Stomach smooth muscle (tissue), 2 donors: ENCODE results near the gene PPP2R5C.

ENCODE experiments used
- H3K27ac ChIP-seq: one replicate; pipeline ENCODE4 v1.7.0; 2013; ENCODE audit warnings: mild to moderate bottlenecking, low read length, inconsistent platforms
- H3K27me3 ChIP-seq, 2 donors: one replicate each; pipeline ENCODE4 v1.7.0; 2013; ENCODE audit warnings: low read length in 2 of 2; ENCODE audit not compliant: insufficient read depth in 2 of 2, control insufficient read depth in 1 of 2
- H3K36me3 ChIP-seq, 2 donors: one replicate each; pipeline ENCODE4 v1.7.0; 2013; ENCODE audit warnings: low read length in 2 of 2; ENCODE audit not compliant: control insufficient read depth in 2 of 2, insufficient read depth in 2 of 2
- H3K4me1 ChIP-seq: one replicate; pipeline ENCODE4 v1.7.0; 2013; ENCODE audit warnings: low read length; ENCODE audit not compliant: control insufficient read depth, insufficient read depth
- H3K4me3 ChIP-seq, 2 donors: one replicate each; pipeline ENCODE4 v1.7.0; 2013; ENCODE audit warnings: low read length in 2 of 2
- H3K9ac ChIP-seq, 2 donors: one replicate each; pipeline ENCODE4 v1.7.0; 2013; ENCODE audit warnings: low read length in 2 of 2, mild to moderate bottlenecking in 1 of 2
- H3K9me3 ChIP-seq, 2 donors: one replicate each; pipeline ENCODE4 v1.7.0; 2013; ENCODE audit warnings: low read length in 2 of 2; ENCODE audit not compliant: control insufficient read depth in 2 of 2
- donor health status: healthy.
- donor health status: Pancreatic carcinoma.

Gene PPP2R5C

GRCh38 chr14:101819251-101819990 is 57.9 kb downstream of the PPP2R5C start:
- no peak overlapping the region for H3K4me3 ChIP-seq
- no peaks in the 10 kb centered on the region for H3K27me3 ChIP-seq
- no peak overlapping the region for H3K9ac ChIP-seq
- no peak overlapping the region for H3K27ac ChIP-seq
- H3K4me1 ChIP-seq = peaks cover 12% of the 10 kb centered on the region
- no peaks in the 10 kb centered on the region for H3K9me3 ChIP-seq
- peaks cover 0 to 13% of the 10 kb centered on the region in 2 donors for H3K36me3 ChIP-seq

GRCh38 chr14:101820283-101820798 is 58.8 kb downstream of the PPP2R5C start:
- H3K27me3 ChIP-seq = no peaks in the 10 kb centered on the region
- peaks cover 22% of the 10 kb centered on the region for H3K4me1 ChIP-seq
- no peak overlapping the region for H3K4me3 ChIP-seq
- no peak overlapping the region for H3K9ac ChIP-seq
- H3K36me3 ChIP-seq = peaks cover 0 to 9% of the 10 kb centered on the region in 2 donors
- H3K27ac ChIP-seq = no peak overlapping the region
- no peaks in the 10 kb centered on the region for H3K9me3 ChIP-seq

GRCh38 chr14:101821528-101821927 is 60.0 kb downstream of the PPP2R5C start:
- Histone ChIP-seq H3K4me1 (peaks cover 23% of the 10 kb centered on the region), H3K27ac (no peak overlapping the region), H3K9me3 (no peaks in the 10 kb centered on the region), H3K9ac (no peak overlapping the region), H3K4me3 (no peak overlapping the region), H3K36me3 (peaks cover 0 to 9% of the 10 kb centered on the region in 2 donors), H3K27me3 (no peaks in the 10 kb centered on the region)

GRCh38 chr14:101823066-101823465 is 61.6 kb downstream of the PPP2R5C start:
- peak overlapping the region; percentile 58 to 63 for H3K4me3 ChIP-seq
- no peaks in the 10 kb centered on the region for H3K27me3 ChIP-seq
- peaks cover 0 to 9% of the 10 kb centered on the region in 2 donors for H3K36me3 ChIP-seq
- peaks cover 23% of the 10 kb centered on the region for H3K4me1 ChIP-seq
- peak overlapping the region; percentile 25 to 37 for H3K9ac ChIP-seq
- no peaks in the 10 kb centered on the region for H3K9me3 ChIP-seq
- H3K27ac ChIP-seq = peak overlapping the region; percentile 95

- Histone ChIP-seq H3K4me3 (peak overlapping the region; percentile 58 to 63), H3K9ac (peak overlapping the region; percentile 37 to 58), H3K4me1 (peaks cover 25% of the 10 kb centered on the region), H3K27me3 (no peaks in the 10 kb centered on the region), H3K9me3 (no peaks in the 10 kb centered on the region), H3K27ac (peak overlapping the region; percentile 95), H3K36me3 (peaks cover 0 to 9% of the 10 kb centered on the region in 2 donors)
Observed at GRCh38 chr14:101823511-101824120, 62.1 kb downstream of the PPP2R5C start.

- H3K4me3 ChIP-seq = peak overlapping the region; percentile 58 to 63
- no peaks in the 10 kb centered on the region for H3K27me3 ChIP-seq
- peak overlapping the region; percentile 58 to 63 for H3K9ac ChIP-seq
- peaks cover 27% of the 10 kb centered on the region for H3K4me1 ChIP-seq
- H3K9me3 ChIP-seq = no peaks in the 10 kb centered on the region
- peak overlapping the region; percentile 95 for H3K27ac ChIP-seq
- peaks cover 0 to 6% of the 10 kb centered on the region in 2 donors for H3K36me3 ChIP-seq
Observed at GRCh38 chr14:101824339-101824727, 62.8 kb downstream of the PPP2R5C start.

- no peaks in the 10 kb centered on the region for H3K9me3 ChIP-seq
- no peaks in the 10 kb centered on the region for H3K27me3 ChIP-seq
- no peak overlapping the region for H3K4me3 ChIP-seq
- peaks cover 41% of the 10 kb centered on the region for H3K4me1 ChIP-seq
- peaks cover 0 to 4% of the 10 kb centered on the region in 2 donors for H3K36me3 ChIP-seq
- no peak overlapping the region for H3K9ac ChIP-seq
- H3K27ac ChIP-seq = peak overlapping the region; percentile 95
Observed at GRCh38 chr14:101825797-101826196, 64.3 kb downstream of the PPP2R5C start.

- no peak overlapping the region for H3K27ac ChIP-seq
- H3K9me3 ChIP-seq = no peaks in the 10 kb centered on the region
- H3K36me3 ChIP-seq = peaks cover 0 to 5% of the 10 kb centered on the region in 2 donors
- no peaks in the 10 kb centered on the region for H3K27me3 ChIP-seq
- H3K4me3 ChIP-seq = no peak overlapping the region
- H3K4me1 ChIP-seq = peaks cover 46% of the 10 kb centered on the region
- H3K9ac ChIP-seq = no peak overlapping the region
Observed at GRCh38 chr14:101826351-101826750, 64.8 kb downstream of the PPP2R5C start.

GRCh38 chr14:101827286-101827685 is 65.8 kb downstream of the PPP2R5C start:
- Histone ChIP-seq H3K36me3 (peaks cover 0 to 5% of the 10 kb centered on the region in 2 donors), H3K4me3 (no peak overlapping the region), H3K27me3 (no peaks in the 10 kb centered on the region), H3K9ac (no peak overlapping the region), H3K9me3 (no peaks in the 10 kb centered on the region), H3K4me1 (peaks cover 50% of the 10 kb centered on the region), H3K27ac (peak overlapping the region; percentile 60)

- H3K9me3 ChIP-seq = no peaks in the 10 kb centered on the region
- H3K27ac ChIP-seq = peak overlapping the region; percentile 60
- no peaks in the 10 kb centered on the region for H3K27me3 ChIP-seq
- H3K4me3 ChIP-seq = no peak overlapping the region
- H3K9ac ChIP-seq = no peak overlapping the region
- peaks cover 53% of the 10 kb centered on the region for H3K4me1 ChIP-seq
- H3K36me3 ChIP-seq = peaks cover 0 to 5% of the 10 kb centered on the region in 2 donors
Observed at GRCh38 chr14:101828046-101828445, 66.5 kb downstream of the PPP2R5C start.

GRCh38 chr14:101830271-101830670 is 68.8 kb downstream of the PPP2R5C start:
- H3K36me3 ChIP-seq = peaks cover 0 to 5% of the 10 kb centered on the region in 2 donors
- H3K4me1 ChIP-seq = peaks cover 50% of the 10 kb centered on the region
- H3K4me3 ChIP-seq = no peak overlapping the region
- no peaks in the 10 kb centered on the region for H3K9me3 ChIP-seq
- peak overlapping the region; percentile 67 for H3K27ac ChIP-seq
- no peak overlapping the region for H3K9ac ChIP-seq
- H3K27me3 ChIP-seq = no peaks in the 10 kb centered on the region
